Upper lobe of right lung (tissue), 1 donor: ENCODE results near the gene CFAP206. TPM values are rescaled to one million over a fixed set of nuclear protein-coding genes. Genes with fewer than 3 reads are reported as not detected.
A peak's percentile ranks its signal among the peaks of the same experiment; 100 is the strongest.
"Not testable (repeated sequence)": the region's sequence is repeated elsewhere in the genome, so short reads cannot be mapped to it uniquely, and the experiment has no call there.

Experiments used
- ATAC-seq: fragments of 200-7000 bp; cut with Tn5 transposase; one replicate; pipeline ENCODE4 v1.9.1; 2020; ENCODE audit warnings: mild to moderate bottlenecking, moderate library complexity
- DNase-seq: peaks from one replicate; pipeline ENCODE4 v3.0.0-alpha.2; 2020
- H3K27ac ChIP-seq: fragments of 200-600 bp; one replicate; pipeline ENCODE4 v1.8.0; 2022
- H3K27me3 ChIP-seq: fragments of 200-600 bp; one replicate; pipeline ENCODE4 v1.8.0; 2022; ENCODE audit warnings: mild to moderate bottlenecking
- H3K36me3 ChIP-seq: fragments of 200-600 bp; one replicate; pipeline ENCODE4 v1.8.0; 2022
- H3K4me1 ChIP-seq: fragments of 200-600 bp; one replicate; pipeline ENCODE4 v1.8.0; 2022
- H3K4me3 ChIP-seq: fragments of 200-600 bp; one replicate; pipeline ENCODE4 v1.8.0; 2022; ENCODE audit warnings: mild to moderate bottlenecking
- H3K9me3 ChIP-seq: fragments of 200-600 bp; one replicate; pipeline ENCODE4 v1.8.0; 2022
- intact Hi-C: fragments of 100-400 bp; cut with DNase I; formaldehyde crosslinking; loops from one replicate; pipeline ENCODE4 v1.11.0; 2022
- total RNA-seq: library from RNA; stranded (reverse); fragmentation: NEBNext Ultra II Directional; extraction: Animal tissue kit (Norgen Biotek cat#: 25700); gene quantifications from one replicate; pipeline ENCODE4 v1.2.1, GENCODE V29; 2021
- TF ChIP-seq, protein P1 (sequence below): fragments of 200-600 bp; IDR thresholded peaks from one replicate; pipeline ENCODE4 v1.8.0; 2022; ENCODE audit warnings: antibody characterized with exemption
- donor health status: DM: no; HTN: yes; CAD: no; lungs with severe emphysema.

Gene CFAP206
- total RNA-seq, 1 donor from 2014 or later: 0.26 TPM

GRCh38 chr6:87483929-87484328, 76.2 kb downstream of the CFAP206 start:
- Histone ChIP-seq H3K4me3 (no peak overlapping the region), H3K9me3 (no peaks in the 10 kb centered on the region), H3K4me1 (peaks cover 4% of the 10 kb centered on the region), H3K27ac (no peak overlapping the region), H3K27me3 (no peaks in the 10 kb centered on the region), H3K36me3 (no peaks in the 10 kb centered on the region)
- no peak for DNase-seq
- intact Hi-C loops: no loop called here
- TF ChIP-seq, protein P1, sequence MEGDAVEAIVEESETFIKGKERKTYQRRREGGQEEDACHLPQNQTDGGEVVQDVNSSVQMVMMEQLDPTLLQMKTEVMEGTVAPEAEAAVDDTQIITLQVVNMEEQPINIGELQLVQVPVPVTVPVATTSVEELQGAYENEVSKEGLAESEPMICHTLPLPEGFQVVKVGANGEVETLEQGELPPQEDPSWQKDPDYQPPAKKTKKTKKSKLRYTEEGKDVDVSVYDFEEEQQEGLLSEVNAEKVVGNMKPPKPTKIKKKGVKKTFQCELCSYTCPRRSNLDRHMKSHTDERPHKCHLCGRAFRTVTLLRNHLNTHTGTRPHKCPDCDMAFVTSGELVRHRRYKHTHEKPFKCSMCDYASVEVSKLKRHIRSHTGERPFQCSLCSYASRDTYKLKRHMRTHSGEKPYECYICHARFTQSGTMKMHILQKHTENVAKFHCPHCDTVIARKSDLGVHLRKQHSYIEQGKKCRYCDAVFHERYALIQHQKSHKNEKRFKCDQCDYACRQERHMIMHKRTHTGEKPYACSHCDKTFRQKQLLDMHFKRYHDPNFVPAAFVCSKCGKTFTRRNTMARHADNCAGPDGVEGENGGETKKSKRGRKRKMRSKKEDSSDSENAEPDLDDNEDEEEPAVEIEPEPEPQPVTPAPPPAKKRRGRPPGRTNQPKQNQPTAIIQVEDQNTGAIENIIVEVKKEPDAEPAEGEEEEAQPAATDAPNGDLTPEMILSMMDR: peak; percentile 15
- ATAC-seq: peak; percentile 39

- Histone ChIP-seq H3K27ac (no peak overlapping the region), H3K4me1 (peaks cover 4% of the 10 kb centered on the region), H3K36me3 (no peaks in the 10 kb centered on the region), H3K27me3 (no peaks in the 10 kb centered on the region), H3K9me3 (no peaks in the 10 kb centered on the region), H3K4me3 (no peak overlapping the region)
- TF ChIP-seq, protein P1: no peak
- ATAC-seq: no peak
- no peak for DNase-seq
- intact Hi-C loops: no loop called here
Measured at GRCh38 chr6:87484491-87484890, 76.7 kb downstream of the CFAP206 start.

DNA sequence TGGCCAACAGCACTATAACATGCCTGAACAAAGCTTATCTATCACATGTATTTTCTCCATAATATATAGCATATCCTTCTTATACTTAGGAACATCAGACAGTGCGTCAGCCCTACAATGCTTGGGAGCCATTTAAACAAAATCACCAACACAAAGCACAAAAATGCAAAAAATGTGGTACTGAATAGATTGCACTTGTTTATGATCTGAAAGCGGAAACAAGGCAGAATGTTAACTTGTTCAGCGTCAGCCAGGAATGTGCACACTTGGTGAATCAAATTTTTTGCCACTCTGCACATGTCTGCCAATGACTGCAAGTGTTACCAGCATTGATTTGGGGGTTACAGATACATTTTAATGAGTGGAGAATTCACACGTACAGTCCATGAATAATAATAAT, 79.8 kb downstream of the CFAP206 start:
- H3K27ac ChIP-seq: no peak overlapping the region
- H3K4me3 ChIP-seq: no peak overlapping the region
- no peaks in the 10 kb centered on the region for H3K27me3 ChIP-seq
- H3K9me3 ChIP-seq: no peaks in the 10 kb centered on the region
- intact Hi-C loops: no loop called here
- H3K4me1 ChIP-seq: peaks cover 2% of the 10 kb centered on the region
- peaks cover 14% of the 10 kb centered on the region for H3K36me3 ChIP-seq
- ATAC-seq: no peak
- no peak for DNase-seq
- TF ChIP-seq, protein P1: no peak

DNA sequence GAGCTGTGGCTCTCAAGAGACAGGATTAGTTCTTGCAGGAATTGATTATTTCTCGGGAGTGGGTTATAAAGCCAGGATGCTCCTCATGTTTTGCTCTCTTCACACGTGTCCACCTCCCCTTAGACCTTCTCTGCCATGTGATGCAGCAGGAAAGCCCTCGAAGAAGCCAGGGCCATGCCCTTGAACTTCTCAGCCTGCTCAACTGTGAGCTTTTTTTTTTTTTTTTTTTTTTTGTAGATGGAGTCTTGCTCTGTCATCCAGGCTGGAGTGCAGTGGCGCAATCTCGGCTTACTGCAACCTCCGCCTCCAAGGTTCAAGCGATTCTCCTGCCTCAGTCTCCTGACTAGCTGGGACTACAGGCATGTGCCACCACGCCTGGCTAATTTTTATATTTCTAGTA, 81.6 kb downstream of the CFAP206 start:
- H3K4me1 ChIP-seq, ATAC-seq, DNase-seq, H3K27me3 ChIP-seq, intact Hi-C loops, H3K4me3 ChIP-seq, H3K27ac ChIP-seq, H3K9me3 ChIP-seq: not testable (repeated sequence)
- peaks cover 14% of the 10 kb centered on the region for H3K36me3 ChIP-seq

DNA sequence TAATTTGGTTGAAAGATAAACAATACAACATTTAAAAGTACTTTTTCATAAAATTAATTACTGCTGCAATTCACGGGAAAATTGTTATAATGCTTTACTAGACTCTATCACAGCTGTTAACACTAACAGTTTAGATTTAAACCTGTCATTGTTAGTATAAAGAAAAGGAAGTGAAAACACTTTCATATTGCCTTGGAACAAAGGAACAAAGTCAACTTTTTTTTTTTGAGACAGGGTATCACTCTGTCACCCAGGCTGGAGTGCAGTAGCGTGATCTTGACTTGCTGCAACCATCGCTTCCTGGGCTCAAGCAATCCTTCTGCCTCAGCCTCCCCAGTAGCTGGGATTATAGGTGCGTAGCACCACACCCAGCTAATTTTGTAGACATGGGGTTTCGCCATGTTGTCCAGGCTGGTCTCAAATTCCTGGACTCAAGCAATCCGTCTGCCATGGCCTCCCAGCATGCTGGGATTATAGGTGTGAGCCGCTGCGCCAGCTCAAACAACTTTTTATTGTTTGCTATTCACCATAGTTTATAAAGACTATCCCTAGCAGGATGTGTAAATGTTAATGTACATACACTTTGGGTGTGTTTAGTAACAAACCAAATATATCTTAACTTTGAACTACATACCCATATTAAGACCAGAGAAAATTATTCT, 87.1 kb downstream of the CFAP206 start:
- no peak overlapping the region for H3K27ac ChIP-seq
- H3K9me3 ChIP-seq: no peaks in the 10 kb centered on the region
- intact Hi-C loops: no loop called here
- H3K36me3 ChIP-seq: peaks cover 14% of the 10 kb centered on the region
- ATAC-seq: no peak
- no peak for DNase-seq
- peaks cover 4% of the 10 kb centered on the region for H3K4me1 ChIP-seq
- TF ChIP-seq, protein P1: no peak
- H3K27me3 ChIP-seq: no peaks in the 10 kb centered on the region
- no peak overlapping the region for H3K4me3 ChIP-seq

DNA sequence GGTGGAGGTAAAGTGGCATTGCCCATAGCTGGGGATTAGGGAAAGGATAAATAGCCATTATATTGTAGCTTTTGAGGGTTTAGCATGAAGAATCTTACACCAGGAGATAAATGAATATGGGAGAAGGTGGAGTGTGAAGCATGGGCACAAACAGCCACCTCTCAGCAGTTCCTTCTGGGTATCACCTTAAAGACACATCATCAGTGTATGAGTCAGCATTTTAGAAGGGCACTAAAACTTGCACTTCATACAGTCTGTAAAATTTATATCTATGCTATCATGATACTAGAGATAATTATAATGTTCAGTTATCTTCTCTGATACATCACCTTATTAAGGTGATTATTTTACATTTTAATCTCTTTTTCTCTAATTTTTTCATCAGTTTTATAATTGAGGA, 90.3 kb downstream of the CFAP206 start:
- Histone ChIP-seq H3K27me3 (no peaks in the 10 kb centered on the region), H3K36me3 (peaks cover 23% of the 10 kb centered on the region), H3K4me1 (peaks cover 4% of the 10 kb centered on the region), H3K27ac (no peak overlapping the region), H3K9me3 (no peaks in the 10 kb centered on the region), H3K4me3 (no peak overlapping the region)
- ATAC-seq (no peak), DNase-seq (no peak)
- TF ChIP-seq, protein P1: no peak
- intact Hi-C loops: no loop called here
